NCI-H1048 (cell line): ENCODE data around the gene LINC01488.

Source experiments
- DNase-seq: peaks from one replicate; lab custom pipeline; 2025; lab: John Stamatoyannopoulos, UW

Gene LINC01488

DNA sequence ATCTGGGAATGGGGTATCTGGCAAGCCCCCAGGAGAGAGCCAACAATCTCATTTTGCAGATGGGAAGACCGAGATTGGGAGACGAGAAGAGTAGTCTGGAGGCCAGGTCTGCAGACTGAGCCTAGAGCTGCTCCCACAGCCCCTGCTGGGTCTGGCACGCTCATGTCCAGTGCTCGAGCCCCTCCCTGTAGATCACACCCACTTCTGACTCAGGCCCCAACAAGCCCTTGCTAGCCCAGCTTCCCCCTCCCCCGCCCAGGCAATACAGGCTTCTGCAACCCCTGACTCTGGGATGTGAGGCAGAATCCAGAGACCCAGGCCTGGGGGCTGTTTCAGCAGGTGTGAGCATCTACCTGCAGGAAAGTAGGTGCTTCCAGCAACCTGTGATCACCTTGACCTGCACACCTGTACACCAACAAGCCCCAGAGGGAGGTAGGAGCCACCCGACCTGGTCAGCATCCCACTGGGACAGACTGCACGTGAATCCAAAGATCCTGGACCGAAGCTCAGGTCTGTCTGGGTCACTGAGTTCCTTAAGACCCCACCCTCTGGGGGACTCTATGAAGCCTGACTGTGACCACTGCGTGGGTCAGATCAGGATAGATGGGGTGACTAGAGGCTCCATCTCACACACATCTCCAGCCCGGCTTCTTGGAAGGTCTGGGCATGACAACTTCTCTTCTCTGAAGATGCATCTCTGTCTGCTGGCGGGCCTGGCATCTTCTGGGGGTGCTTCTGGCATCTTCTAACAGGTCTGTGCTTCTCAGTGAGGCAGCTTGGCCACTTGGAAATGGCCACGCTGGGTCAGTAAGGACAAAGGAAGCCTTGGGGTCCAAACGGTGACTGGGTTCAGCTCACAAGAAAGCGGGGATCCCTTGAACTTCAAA is 29.3 kb downstream of the LINC01488 start:
- no peak for DNase-seq

DNA sequence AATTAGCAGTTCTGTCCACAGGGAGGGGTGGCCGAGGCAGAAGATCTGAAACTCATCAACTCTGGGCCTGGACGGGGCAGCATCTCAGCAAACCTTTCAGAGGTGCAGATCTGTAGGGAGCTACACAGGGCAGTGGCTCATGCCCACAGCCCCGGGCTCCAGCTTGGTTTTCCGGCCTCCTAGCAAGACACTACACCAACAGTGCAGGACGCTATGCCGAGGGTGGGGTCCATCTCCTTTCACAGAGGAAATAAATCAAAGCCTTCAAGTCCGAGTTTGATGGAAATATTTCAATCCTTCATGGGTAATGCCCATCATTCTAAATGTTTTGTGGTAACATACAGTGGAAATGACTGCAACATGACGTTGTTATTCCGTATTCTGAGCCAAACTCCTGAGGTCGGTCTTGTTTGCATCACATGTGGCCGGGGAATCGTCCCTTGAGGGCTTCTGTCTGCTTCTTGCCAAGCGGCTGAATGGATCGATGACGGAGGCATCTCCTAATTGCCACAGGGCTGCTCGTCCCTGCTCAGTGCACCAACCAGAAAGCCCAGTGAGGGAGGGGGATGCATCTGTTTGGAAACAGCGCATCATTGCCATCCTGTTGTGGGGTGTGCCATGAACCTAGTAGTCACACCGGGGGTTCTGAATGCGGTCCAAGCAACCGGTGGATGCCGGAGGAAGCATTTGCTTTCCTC is 30.0 kb downstream of the LINC01488 start:
- no peak for DNase-seq

DNA sequence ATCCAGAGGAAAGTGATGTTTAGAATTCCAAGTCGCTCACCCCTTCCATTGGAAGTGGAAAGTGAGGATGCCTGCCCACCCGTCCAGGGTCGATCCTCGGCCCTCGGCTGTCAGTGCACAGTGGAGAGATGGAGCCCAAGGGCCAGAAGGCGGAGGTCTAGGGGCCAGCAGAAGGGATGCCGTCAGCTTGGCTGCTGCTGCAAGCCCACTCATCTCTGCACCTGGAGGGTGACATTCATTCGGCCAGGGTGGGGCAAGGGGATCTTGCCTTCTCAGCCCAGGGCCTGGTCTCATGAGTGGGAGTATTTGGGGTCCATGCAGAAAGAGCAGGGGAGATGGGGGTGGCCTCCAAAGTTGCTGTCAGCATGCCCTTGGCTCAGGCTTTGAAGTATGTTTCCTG is 30.7 kb downstream of the LINC01488 start:
- no peak for DNase-seq

DNA sequence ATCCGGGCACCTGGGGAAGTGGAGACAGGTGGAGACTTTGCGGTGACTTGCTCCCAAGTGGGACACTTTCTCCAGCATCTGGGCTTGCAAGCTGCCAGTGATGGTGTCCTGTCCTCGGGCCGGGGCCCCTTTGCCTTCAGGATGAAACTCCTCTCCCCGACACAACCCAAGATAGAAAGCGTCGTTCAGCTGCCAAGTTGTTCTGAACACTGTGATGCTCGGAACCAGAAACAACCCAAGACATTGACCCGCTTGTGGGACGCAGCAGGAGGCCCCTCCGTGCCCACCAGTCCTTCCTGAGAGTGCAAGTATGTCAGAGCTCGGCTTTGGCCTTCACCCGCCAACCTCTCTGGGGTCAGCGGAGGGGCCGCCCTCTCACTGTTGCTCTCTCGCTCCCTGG is 31.3 kb downstream of the LINC01488 start:
- no peak for DNase-seq

DNA sequence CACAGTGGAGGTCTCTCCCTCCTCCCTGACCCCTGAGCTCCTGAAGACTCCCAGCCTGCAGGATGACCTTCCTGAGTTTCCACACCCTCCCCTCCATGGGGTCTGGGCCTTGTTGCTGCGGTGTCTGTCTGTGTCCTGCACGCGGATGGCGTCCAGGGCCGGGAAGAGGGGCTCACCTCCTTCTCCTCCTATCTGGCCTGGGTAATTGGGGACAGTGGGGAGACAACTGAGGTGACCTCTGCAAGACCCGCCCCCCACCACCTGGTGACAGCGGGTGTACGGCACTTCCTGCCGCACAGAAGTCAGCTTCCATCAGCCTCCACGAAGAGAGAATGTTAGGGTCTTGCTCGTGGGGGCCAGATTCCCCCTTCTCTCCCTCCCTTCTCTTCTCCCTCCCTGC is 31.7 kb downstream of the LINC01488 start:
- DNase-seq, result no peak

DNA sequence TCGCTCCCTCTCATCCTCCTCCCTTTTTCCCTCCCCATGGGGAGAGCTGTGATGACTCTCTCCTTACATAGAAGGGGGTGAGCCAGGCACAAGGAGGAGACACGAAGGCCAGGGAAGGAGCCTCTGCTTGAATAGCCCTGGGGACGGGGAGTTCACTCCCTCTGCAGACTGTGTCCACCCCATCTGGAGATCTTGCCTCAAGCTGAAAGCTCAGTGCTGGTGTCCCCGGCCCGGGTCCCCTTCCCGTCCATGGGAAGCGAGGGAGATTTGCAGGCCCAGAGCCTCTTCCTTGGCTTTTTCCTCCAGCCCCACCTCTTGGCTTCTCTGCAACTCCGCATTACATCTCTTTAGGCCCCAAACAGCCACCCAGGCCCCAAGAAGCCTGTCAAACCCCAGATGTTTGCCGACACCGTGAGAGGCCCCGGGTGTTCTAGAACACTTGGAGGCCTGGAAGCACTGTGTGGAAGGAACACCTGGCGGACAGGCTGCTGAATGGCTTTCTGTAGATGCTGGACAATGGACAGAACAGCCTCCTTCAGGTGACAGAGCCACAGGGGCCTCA is 32.3 kb downstream of the LINC01488 start:
- DNase-seq, result no peak

DNA sequence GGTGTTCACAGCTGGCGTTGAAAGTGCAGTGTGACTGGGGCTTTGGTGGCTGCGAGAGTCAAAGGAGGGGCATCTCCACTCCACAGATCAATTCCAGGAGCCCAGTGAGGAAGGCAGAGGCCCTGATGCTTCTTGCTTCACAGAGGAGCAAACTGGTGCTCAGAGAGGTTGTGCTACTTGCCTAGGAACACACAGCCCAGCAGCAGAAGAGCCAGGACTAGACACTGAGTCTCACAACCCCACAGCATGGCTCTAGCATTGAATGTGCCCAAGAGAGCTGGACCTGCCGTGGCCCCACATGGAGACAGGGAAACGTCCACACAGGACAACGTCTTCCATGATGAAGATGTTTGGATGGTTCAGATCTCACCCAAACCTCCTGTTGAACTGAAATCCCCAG is 33.3 kb downstream of the LINC01488 start:
- DNase-seq, result no peak

DNA sequence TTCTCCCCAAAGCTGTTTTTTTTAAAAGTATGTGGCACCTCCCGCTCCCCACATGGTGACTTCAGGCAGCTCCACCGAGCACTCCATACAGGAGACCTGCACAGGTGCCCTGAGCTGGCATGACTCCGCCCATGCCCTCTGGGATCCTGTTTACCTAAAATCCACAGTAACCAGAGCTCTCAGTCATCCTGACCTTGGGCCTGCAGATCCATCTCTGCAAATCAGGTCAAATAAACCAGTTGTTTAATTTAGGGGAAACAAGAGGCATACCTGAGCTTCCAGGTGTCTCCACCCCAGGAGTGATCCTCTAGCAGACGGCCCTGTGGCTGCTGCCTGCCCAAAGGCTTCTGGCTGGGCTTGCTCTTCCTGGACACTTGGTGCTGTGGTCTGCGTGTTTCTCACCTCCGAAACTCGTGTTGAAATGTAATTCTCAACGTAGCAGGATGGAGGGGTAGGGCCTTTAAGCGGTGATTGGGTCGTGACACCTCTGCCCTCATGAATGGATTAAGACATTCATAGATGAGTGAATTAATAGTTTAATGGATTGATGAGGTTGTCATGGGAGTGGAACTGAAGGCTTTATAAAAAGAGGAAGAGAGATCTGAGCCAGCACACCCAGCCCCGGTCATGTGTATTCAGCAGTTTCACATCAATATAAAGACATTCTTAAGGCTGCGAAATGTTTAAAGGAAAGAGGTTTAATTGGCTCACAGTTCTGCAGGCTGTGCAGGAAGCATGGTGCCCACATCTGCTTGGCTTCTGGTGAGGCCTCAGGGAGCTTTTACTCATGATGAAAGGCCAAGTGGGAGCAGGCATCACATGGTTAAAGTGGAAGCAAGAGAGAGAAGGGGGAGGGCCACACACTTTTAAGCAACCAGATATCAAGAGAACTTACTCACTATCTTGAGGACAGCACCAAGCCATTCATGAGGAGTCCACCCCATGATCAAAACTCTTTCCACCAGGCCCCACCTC is 34.1 kb downstream of the LINC01488 start:
- no peak for DNase-seq

DNA sequence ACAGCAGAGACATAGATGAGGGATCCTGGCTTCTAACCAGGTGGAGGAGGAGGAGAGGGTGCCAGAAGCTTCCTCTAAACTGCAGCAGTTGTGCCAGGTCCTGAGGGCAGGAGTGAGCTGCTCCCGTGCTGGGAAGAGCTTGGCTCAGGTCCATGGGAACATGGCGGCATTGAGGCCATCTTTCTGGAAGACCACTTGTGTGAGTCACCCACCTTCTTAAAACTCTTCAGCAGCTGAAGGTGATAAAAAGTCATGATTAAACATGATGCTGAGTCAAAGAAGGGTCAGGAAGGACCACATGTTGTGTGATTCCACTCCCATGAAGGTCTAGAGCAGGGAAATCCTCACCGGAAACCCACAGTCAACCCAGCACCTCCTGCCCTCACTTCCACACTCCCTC is 35.1 kb downstream of the LINC01488 start:
- no peak for DNase-seq

DNA sequence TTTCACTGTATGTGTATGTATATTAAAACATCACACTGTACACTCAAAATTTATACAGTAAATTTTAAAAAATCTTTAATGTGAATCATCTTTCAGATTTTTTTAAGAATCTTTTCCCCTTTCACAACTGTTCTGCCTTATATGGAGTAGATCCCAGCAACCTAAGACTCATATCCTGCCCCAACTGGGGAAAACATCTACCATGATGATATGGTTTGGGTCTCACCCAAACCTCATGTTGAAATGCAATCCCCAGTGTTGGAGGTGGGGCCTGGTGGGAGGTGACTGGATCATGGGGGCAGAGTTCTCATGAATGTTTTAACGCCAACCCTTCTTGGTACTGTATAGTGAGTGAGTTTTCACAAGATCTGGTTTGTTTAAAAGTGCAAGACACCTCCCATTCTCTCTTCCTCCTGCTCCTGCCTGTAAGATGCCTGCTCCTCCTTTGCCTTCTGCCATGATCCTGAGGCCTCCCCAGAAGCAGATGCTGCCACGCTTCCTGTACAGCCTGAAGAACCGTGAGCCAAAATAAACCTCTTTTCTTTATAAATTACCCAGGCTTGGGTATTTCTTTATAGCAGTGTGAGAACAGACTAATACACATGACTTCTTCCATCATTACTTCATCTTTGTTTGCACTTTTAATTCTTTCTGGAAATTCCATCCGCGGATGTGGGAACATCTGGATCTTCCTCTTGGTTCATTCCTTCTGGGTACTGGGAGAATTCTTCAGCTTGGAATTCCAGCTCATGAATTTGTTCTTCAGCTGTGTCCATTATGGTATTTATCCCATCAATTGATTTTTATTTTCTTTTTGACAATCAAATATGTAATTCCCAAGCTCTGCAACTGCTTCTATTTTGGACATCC is 36.9 kb downstream of the LINC01488 start:
- no peak for DNase-seq

DNA sequence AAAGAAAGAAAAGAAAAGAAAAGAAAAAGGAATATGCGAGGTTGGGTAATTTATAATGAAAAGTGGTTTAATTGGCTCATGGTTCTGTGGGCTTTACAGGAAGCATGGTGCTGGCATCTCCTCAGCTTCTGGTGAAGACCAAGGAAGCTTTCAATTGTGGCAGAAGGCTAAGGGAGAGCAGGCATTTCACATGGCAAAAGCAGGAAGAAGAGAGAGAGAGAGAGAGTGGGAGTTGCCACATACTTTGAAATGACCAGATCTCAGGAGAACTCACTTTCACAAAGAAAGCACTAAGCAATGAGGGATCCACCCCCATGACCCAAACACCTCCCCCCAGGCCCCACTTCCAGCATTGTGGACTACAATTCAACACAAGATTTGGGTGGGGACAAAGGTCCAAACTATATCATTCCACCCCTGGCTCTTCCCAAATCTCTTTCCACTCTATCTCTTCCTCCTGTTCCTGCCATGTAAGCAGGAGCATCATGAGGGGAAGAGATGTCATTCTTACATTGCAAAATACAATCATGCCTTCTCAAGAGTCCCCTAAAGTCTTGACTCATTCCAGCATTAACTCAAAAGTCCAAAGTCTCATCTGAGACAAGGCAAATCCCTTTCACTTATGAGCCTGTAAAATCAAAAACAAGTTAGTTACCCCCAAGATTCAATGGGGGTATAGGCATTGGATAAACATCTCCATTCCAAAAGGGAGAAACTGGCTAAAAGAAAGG is 38.9 kb downstream of the LINC01488 start:
- no peak for DNase-seq

DNA sequence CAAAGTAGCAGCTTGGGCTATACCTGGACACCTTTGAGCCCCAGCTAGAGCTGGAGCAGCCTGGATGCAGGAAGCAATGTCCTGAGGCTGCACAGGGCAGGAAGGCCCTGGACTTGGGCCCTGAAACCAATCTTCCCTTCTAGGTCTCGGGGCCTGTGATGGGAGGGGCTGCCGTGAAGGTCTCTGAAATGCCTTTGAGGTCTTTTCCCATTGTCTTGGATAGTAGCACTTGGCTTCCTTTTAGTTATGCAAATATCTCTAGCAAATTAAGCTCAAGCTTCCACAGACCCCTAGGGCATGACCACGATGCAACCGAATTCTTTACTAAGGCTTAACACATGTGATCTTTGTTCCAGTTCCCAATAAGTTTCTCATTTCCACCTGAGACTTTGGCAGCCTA is 40.0 kb downstream of the LINC01488 start:
- no peak for DNase-seq

DNA sequence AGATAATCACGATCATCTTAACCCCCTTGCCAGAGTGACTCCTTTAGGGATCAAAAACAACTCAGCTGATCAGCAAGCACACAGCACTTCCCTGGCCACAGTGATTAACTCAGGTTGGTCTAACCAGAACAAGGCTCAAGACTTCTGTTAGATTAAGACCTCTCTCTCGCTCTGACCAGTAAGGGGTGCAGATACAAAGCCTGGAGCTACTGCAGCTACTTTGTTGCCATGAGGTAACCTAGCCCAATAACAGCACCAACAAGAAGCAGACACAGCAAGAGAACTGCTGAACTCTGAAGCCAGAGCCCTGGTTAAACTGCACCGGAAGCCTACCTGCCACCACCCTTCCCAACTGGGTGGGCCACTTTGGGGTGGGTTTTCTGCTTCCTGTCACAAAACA is 42.0 kb downstream of the LINC01488 start:
- DNase-seq, result no peak

DNA sequence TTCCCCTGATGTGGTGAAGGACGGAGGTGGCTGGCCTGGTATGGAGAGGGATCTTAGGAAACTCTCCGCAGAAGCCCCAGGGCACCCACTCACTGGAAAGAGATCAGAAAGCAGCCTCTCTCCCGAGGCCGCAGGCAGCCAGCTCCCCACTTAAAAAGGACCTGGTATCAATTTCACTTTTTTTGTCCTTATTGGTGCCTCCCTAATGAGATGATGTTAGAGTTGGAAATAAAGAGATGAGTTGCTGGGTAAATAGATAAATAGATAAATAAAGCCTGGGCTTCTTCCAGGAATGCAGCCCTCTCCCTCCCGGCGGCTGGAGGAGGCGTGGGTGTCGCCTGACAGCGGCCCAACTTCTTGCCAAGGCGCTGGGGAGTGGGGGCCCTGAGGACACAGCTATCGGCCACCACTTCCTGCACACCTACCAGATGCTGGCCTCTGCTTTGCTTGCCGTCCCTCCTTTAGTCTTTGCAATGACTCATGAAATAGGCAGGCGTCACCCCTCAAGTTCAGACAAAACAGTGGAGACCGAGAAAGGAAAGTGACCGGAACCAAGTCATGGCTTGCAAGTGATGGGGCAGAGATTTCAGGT is 42.9 kb downstream of the LINC01488 start:
- DNase-seq, result no peak

DNA sequence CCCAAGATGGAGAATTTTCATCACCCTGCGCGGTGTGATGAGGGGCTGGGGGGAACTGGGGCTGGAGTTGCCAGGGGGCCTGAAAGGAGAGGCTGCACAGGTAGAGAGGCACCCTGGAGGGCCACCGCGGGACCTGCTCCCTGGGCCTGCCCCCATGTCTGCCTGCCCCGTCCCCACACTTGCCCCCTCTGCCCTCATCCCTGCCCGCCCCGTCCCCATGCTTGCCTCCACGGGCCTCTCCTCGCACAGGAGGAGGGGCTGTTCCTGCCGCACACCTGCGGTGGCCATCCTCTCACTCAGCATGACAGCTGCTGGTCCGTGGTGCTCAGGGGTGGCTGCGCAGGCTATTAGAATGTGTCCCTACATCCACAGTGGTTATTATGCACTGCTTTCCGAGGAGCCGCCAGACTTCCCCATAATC is 43.5 kb downstream of the LINC01488 start:
- DNase-seq, result no peak

DNA sequence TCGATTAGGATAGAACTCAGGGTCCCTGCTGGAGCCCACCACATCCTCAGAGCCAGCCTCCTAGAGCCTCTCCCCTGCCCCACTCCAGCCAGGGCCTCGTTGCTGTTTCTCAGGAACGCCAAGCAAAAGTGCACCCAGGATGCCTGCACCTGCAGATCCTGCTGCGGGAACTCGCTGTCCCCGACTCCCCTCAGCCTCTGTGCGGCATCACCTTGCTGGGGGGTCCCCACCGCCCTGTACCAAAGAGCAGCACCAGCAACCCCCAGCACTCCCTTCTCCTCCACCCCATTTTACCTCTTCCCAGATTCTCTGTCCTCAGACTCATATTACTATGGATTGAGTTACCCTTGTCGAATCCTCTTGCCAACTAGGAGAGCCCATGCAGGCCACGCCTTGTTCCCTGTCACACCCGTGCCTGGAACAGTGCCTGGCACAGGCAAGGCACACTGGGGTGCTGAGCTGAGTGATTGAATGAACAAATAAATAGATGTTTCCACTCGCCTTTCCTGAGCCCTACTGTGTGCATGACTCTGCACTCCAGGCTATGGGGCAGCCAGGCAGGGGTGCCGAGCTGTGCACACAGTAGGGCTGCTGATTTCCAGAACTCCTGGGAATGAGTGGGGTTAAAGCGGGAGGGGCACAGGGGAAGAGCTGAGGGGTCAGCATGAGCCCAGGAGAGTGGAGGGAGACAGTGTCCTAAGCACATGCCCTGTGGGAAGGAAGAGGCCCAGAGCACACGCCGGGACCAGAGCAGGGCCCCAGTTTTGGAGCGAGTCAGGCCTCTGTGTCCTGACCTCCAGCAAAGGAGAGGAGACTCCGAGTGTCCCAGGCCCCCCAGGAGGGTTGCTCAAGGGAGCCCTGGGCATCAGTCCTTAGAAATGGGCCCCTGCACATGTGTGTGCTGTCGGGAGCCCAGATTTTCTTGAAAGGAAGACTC is 44.3 kb downstream of the LINC01488 start:
- DNase-seq, result no peak

DNA sequence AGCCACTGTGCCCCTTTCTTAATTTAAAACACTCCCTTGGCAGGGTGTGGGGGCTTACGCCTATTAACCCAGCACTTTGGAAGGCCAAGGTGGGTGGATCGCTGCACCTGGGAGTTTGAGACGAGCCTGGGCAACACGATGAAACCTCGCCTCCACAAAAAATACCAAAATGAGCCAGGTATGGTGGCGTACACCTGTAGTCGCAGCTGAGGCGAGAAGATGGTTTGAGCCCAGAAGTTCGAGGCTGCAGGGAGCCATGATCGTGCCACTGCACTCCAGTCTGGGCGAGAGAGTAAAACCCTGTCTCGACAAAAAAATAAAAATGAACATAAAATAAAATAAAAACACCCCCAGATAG is 45.0 kb downstream of the LINC01488 start:
- DNase-seq, result no peak

DNA sequence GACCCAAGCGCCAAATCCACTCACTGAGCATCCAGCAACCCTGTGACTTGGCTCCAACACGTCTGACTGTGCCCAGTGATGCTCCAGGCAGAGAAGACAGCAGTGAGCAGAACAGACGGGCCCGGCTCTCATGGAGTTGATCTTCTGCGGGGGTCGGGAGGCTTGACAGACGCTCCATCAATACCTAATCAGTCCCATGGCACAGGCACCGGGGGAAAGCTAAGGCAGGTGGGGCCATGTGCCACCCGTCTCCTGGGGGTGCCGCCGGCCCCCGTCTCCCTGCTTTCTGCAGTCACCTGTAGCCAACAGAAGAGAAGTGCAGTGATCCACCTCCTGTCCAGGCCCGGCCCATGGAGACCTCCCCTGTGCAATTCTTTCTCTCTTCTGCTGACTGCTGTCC is 47.5 kb downstream of the LINC01488 start:
- no peak for DNase-seq
